ENCODE results near the gene CCDC91.

DNA sequence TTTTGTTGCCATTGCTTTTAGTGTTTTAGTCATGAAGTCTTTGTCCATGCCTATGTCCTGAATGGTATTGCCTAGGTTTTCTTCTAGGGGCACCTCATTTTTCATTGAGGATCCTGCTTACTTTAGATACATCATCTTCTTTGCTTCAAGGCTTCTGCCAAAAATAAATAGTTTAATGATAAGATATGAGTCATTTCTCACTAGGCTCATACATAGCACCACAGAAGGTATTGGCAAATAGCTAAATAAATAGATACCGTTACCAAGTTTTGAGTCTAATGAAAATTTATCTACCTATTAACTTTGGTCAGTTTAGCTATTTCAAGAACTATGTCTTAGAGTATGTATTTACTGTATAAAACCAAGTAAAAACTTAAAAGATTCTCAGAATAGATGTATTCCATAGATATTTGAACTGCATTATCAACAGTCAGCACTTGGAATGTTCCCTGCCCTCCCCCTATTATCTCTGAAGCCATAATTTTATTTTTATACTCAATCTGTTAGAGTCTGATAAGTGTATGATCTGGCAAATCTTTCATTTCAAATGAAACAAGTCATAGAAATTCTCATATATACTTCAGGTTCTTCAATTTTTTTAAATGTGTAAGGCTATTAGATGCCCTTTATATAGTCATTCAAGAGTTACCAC, 310.2 kb downstream of the CCDC91 start:
- TF ChIP-seq POLR2A (IDR thresholded peaks at IDR 0.05; ENCODE audit: low read depth, low read length) (no peak), POLR2AphosphoS5 (IDR thresholded peaks at IDR 0.05; ENCODE audit: low read depth, low read length) (no peak)
